Stimulated activated CD4-positive, alpha-beta T cell treated with anti-CD3 and anti-CD28 coated beads, Interleukin-4, amount 100 ng/mL, for 1 hour (primary cell): ENCODE results near the gene ABCC4.

Experiments
- DNase-seq: peaks from one replicate; pipeline ENCODE4 v3.0.0-alpha.2; 2020

ABCC4 gene

DNA sequence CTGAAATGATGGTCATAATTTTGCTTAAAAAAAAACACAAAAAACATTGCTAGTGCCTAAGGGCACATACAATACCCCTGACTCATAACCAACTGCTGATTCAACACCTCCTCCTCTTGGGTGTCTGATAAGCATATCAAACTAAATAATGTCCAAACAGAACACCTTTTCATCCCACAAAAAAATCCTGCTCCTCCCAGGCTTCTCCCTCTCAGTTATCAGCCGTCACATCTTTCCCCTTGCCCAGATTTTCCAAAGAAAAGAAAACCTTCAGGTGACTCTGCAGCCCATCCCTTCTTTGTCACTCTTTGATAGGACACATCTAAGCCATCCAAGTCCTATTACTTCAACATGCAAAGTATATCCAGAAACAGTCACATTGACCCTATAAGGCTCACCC lies 46.9 kb downstream of the ABCC4 start:
- DNase-seq = no peak

DNA sequence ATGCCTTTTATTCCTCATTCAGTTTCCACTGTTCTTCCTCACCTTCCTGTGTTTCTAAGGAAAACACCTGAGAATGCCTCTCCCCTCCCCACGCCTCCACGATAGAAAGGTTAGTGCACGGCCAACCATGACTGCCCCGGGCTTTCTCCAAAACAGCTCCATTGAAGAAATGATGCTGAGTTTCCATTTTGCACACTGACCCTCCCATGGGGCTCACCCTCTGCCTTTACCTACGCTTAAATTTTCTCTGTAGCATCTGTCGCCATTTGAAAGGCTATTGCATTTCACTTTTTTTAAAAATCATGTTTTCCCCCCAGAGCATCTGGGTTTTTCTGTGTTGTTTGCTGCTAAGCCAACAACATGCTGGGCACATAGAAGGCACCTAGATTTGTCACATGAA lies 48.2 kb downstream of the ABCC4 start:
- no peak for DNase-seq

DNA sequence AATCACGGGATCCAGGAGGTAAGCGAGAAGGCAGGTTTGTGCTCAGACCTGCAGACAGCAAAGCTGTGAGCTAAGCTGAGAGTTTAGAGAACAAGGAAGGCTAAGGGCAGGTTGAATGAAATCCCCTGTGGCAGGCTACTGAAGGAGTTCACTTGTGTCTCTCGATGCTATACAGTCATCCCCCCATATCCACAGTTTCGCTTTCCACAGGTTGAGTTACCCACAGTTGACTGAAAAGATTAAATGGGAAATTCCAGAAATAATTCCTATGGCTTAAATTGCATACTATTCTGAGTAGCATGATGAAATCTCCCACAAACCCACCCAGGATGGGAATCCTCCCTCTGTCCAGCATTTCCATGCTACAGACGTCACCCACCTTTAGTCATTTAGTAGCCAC lies 49.6 kb downstream of the ABCC4 start:
- no peak for DNase-seq

DNA sequence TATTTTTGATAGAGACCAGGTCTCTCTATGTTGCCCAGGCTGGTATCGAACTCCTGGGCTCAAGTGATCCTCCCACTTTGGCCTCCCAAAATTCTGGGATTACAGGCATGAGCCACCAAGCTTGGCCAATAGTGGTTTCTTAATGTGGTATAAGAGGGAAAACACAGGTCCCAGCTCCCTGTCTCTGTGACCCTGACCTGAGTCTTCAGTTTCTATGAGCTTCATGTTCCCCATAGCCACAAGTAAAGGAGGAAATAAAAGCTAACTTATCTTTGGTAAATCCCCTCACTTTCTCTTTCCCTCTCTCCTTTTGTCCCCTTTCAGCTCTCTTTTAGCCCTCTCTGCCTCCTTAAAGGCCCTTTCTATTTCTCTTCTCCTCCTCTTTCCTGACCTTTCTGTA lies 50.3 kb downstream of the ABCC4 start:
- no peak for DNase-seq

DNA sequence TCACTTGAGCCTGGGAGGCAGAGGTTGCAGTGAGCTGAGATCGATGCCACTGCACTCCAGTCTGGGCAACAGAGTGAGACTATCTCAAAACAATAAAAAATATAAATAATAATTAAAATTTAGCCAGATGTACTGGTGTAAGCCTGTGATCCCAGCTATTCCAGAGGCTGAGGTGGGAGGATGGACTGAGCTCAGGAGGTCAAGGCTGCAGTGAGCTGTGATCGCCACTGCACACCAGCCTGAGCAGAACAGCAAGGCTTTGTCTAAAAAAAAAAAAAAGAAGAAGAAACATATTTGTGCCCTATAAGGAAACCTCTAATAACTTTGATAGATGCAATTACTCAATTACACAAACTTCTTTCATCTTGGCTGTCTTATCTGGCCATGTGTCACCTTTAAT lies 52.3 kb downstream of the ABCC4 start:
- DNase-seq = no peak

DNA sequence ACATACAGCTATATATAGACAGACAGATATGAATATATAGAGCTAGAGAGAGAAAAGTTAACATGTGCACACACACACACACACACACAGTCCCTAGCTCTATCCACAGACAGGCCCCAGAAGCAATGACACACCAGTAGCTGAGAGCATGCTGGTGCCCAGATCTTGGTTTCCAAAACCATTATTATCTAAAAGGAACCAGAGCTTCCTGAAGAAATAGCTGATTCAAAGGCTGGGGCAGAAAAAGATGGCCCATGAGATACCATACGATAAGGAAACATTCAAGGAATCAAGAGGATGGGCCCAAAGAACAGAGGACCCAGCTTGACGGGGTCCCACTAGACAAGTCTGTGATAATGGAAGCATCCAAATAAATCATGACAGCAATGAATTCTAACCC lies 53.4 kb downstream of the ABCC4 start:
- DNase-seq = no peak

DNA sequence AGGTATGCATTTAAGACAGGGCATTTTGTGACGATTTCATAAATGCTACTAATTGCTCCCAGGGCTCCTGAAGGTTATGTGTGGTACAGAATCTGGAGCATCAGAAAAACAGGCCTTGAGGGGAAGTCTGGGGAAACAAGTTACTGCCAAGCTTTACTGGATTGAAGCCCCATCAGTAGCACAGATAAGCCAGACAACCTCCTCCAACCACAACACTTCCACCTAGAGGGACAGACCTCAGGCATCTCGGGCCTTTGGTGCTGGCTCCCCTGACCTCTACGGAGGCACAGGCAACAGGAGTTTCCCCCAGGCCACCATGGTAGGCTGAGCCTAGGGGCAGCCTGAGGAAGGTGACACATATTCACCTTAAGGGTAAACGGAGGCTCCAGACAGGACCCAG lies 54.1 kb downstream of the ABCC4 start:
- no peak for DNase-seq

DNA sequence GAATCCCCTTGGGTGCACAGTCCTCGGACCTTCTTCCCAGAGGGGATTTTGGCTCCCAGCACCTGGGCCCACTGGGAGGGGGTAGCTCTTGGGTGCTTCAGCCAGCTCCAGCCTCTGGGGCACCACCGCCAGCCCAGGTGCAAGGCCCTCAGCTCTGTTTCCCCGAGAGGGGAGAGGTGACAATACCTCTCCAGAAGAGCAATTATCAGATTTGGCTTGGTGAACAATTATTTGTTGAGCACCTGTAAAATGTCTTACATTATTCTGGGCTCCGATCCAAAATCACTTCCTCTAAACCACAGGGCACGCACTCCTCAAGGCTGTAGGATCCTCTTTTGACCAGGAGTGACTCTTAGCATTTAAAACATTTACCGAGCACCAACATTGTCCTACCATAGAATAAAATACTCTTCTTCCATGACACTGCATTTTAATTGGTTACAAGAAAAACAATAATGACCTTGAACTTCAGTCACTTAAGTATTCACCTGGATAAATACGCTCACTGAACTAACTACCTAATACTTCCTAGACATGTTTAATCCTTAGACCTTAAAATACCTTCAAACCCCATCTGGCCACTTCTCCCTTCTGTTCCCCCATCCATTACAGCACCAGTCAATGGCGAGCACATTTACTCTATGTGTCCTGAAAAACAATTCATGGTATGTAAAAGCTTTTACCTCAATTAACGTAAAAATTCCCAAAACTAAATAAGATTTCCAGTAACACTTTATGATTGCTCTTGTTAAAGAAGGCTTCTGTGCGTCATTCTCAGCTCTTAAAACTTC lies 54.8 kb downstream of the ABCC4 start:
- no peak for DNase-seq

DNA sequence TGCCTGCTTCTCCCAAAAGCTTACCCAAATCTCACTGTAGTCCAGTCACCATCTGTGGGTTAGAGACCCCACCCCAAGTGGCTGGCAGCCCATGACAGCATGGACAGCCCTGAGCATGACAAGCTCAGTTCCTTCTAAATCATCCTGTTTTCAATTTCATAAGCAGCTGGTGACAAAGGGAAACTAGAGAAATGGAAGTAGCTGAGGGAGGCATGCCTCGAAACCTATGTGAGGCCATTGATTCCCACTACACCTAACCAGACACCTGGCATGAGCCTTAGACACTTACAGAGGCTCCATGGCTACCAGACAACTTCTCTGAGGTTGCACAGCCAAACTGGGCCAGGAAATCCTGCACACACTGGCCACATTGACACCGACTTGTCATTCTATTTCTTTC lies 56.2 kb downstream of the ABCC4 start:
- no peak for DNase-seq

DNA sequence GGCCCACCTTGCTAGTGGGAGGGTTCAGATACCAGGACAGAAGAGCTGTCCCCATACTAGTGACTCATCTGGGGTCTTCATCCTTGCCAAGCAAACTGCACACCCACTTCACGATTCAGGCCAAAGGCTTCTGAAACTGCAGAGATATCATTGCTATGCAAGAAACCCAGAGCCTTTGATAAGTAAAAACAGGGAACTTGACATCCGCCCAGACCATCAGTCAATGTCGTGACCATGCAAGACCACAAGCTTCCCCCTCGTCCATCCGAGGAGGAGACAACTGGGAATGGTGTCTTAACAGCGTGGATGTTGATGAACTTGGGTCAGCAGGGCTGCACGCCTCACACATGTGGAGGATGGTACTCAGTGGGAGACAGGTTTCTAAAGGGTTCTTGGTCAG lies 58.0 kb downstream of the ABCC4 start:
- DNase-seq = no peak

DNA sequence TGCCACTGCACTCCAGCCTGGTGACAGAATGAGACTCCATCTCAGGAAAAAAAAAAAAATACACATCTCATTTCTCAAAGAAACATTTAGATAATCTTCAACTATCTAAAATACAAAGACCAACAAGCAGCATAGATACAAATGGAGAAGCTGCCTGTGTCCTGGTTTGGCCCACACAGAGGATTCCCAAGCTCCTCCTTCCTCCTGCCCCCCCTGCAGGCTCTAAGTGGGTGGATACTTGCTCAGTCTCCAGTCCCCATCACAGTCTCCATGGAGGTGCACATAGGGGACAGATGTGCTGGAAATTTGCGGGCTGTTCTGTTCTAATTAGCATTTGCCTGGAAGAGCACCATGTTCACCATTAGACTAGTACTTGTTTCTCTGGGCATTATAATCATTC lies 59.9 kb downstream of the ABCC4 start:
- no peak for DNase-seq

DNA sequence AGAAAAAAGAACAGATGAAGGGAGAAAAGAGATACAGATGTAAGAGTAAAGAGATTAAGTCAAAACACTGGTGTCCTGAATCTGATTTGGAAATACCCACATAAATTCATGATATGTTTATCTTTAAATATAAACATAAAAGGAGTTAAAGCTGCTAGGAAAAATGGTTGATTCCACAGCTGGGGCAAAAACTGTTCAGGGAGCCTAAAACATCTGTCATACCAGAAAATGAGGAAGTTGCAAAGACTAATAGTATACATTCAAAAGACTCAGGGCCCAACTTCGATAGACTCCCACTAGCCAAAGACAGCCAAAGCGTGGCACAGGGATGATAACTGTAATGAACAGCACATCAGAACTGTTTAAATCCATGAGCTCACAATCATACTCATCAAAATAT lies 62.0 kb downstream of the ABCC4 start:
- DNase-seq = no peak

DNA sequence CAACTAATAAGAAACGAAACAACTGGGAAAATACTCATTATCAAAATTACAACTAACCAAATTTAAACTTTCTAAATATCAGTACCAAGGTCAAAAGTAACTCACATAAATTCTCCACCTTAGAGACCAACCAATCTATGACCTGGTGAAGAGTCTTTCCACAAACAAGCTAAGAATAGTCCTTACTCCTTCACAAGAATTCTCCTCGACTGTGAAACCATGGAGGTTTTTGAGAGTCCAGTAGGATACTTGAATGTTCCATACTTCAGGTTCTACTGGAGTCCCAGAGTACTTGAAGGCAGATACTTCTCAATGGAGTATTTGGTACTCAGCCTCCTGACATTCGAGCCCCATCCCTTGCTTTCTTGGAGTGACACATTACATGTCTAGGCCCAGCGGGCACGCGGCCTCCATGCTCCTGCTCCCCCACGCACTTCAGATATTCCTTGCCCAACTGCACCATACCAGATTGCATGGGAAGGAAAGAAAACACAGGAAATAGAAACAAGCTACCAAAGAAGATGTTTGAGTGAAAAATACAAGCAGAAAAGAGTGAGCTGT lies 63.9 kb downstream of the ABCC4 start:
- no peak for DNase-seq

DNA sequence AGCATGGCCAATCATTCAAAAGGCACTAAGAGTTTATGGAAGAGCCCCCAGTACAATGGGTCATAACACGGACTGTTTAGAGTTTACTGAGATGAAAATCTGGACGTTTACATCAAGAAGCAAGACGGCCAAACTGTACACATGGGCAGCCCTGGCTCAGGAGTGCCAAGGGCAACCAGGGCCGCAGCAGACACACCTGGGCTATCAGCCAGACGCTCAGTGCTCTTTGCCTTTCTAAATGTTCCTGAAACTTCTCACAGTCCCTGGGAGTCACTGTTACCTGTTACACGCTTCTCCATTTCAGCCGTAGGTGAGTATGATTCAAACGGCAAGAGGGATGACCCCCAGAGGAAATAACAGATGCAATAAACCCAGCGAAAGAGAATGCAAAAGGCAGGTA lies 64.5 kb downstream of the ABCC4 start:
- no peak for DNase-seq

DNA sequence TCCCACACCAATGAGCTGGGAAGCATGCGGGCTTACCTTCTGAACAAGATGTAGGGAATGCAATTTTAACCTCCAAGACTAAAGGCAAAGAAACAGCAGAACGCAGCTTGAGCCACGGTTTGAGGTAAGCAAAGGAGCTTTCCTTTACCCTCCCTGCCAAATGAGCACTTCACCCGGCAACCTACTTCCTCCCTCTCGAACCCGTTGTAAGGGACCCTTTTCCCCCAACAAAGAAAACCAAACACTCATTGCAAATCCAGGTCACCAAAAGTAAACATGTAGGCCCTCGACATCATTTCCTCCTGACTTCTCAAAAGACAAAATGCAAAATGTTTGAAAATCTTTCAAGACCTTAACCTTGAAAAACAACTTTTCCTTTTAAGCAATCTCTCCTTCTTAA lies 65.3 kb downstream of the ABCC4 start:
- DNase-seq = no peak

DNA sequence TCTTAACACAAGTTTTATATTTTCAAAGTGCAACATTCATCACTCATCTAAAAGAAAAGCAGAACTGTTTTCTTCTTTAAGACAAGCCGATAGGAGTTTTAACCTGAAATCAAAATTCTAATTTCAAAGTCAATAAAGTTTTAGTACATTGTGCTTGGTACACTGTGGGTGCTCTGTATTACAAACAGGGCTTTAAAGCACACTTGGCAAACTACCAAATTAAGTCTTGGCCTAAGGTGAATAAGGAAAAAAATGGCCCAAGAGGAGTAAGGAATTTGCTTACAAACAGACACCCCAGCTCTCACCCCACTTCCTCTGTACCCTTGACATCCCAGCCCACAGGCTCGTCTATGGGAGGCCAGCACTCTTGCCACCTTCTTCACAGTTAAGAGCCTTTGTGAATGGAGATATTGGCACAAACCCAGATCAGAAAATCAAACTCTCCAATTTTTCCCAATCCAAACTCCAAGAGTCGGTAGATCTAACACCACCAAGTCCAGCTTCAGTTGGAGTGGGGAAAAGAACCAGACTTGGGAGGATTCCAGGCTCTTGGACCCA lies 66.0 kb downstream of the ABCC4 start:
- no peak for DNase-seq

DNA sequence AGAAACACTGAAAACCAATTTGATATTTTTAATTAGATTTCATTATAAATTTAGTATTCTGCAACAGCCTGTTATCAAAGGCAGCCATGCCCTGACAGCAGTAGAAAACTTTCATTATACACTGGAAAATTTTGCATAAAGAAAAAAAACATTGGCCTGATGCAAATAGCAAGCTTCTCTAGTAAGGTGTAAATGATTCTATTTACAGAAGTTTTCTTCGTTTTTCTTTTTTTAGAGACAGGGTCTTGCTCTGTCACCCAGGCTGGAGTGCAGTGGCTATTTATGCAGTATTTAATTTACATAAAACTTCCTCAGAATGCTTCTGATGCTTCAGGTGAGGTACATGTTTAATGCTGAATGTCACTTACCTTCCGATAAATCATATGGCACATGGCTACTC lies 67.0 kb downstream of the ABCC4 start:
- DNase-seq = no peak

DNA sequence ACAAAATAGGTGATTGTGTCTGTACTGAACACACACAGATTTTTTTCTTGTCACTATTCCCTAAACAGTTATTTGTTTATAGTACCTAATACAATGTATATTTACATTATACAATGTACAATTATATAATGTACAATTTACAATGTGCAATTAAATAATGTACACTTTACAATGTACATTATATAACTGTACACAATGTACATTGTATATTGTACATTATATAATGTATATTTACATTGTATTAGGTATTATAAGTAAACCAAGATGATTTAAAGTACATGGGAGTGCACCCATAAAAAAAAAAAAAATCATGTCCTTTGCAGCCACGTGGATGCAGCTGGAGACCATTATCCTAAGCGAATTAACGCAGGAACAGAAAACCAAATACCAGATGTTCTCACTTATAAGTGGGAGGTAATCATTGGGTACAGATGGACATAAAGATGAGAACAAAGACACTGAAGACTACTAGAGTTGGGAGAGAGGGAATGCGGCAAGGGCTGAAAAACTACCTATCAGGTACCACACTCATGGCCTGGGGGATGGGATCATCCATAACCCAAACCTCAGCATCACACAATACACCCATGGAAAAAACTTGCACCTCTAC lies 68.1 kb downstream of the ABCC4 start:
- DNase-seq = no peak

DNA sequence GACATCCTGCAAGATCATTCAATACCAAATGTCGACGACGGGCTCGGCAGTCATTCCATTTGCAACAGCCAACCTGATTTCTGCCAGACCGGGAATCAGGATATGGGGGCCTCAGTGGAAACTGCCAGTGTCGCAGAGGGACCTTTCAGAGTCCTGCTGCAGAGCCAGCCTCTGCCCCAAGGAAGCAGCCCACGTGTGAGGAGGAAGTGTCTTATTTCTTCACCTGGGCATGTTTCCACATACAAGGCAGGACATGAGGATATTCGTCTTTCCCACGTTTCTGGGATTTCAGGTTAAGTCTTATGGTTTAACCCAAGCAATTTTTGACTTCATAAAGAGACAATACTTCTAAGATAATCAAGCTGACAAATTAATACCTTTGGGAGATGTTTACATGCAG lies 69.9 kb downstream of the ABCC4 start:
- DNase-seq = no peak

DNA sequence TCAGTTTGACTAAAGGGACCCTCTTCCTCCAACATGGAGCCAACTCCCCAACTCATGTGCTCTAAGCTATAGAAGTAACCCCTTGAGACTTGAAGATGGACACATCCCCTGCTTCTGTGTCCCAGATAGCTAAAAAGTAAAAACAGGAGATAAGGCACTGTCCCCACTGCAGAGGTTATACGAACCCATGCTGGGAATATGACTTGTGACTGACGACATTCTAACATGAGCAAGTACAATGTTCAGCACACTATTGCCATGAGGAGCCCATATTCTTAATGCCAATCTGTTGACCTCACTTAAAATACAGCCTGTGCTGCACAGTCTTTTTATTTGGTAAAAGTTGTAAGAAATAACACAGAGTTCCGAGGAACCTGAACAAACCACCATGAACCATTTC lies 71.4 kb downstream of the ABCC4 start:
- no peak for DNase-seq

DNA sequence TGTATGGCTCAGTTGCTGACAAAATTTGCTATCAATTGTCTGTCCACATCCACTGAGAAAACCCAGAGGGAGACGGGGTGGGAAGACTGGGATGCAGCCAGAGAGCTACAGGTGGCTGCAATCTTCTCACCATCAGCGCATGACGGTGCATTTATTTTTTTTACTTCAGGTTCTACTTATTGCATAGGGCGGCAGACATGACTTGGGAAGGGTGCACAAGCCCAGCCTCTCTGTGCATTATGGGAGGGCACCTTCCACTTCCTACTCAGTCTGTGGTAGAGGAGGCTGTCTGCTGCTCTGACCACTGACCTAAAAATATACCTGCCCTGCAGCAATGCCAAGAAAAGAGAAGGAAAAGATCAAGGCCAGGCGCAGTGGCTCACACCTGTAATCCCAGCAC lies 73.1 kb downstream of the ABCC4 start:
- no peak for DNase-seq

DNA sequence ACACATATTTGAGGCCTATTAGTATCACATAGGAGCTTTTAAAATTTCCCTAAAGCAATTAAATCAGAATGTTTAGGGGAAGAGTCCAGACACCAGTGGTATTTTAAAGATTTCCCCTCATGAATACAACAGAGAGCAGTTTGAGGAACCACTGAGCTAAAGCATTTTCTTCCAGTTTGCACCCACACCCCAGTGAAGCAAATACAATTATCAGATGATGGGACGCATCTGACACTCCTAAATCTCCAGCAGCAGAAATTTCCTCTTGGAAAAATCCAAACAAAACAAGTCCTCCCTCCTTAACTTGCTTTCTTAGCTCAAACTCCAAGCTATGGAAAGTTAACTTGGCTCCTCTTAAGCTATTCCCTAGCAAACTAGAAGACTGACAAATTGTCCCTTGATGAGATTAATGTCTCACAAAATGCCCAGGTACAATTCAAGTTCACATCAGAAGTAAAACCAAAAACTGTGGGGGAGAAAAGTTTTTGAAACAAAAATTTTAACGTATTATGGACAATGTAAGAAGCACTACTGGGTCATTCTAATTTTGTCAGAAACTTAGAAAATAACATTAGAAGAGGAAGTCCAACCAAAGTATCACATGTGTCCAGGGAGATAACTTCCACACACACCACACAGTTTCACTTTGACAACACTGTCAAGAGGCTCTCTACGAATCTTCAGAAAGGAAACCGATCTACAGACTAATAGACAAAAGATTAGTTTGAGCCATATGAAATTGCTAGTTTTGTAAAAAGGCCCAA lies 74.1 kb downstream of the ABCC4 start:
- DNase-seq = no peak

DNA sequence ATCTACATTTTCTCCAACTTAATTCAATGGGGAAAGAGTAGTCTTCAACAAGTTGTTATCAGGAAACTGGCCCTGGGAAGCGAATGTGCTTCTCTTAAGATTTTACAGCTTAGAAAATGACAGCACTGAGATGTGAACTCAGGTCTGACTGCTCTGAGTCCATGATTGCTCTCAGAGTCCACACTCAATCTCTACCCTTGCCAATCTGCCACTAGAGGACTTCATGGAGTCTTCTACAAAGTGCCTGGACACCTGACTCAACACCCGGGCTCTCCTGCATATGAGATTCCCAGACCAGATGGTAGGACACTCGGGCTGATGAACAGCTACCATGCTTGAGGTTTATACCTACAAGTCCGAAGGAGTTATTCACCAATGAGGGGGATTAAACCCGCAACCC lies 74.8 kb downstream of the ABCC4 start:
- DNase-seq = no peak

DNA sequence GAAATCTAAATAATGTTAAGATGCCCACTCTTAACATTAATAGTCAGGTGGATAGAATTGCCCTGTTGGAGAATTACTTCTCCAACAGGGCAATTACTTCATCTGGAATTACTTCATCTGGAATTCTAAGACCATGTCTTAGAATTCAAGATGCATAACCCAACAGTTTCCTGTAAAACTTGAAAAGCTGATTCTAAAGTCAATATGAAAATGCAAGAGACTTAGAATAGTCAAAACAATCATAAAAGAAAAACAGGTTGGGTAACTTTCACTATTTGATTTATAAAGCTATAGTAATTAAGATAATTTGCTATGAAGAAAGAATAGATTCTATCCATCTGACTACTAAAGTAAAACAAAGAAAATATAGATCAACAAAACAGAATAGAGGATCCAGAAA lies 75.2 kb downstream of the ABCC4 start:
- no peak for DNase-seq
